ENCODE measurements around the gene BET1. TPM values are rescaled to one million over a fixed set of nuclear protein-coding genes. Genes with fewer than 3 reads are reported as not detected.

Gene BET1
- total RNA-seq, 1 donor from 2014 or later, result 22.3 TPM

- intact Hi-C loops (cut with micrococcal nuclease), result no loop called here
- Mint-ChIP-seq H3K4me1 (ENCODE audit: low read depth) (no peaks in the 10 kb centered on the region), H3K4me3 (ENCODE audit: low read depth) (no peak overlapping the region), H3K27ac (no peak overlapping the region), H3K27me3 (ENCODE audit: low read depth) (peaks cover 10% of the 10 kb centered on the region), H3K36me3 (ENCODE audit: low read depth) (no peaks in the 10 kb centered on the region), H3K9me3 (no peaks in the 10 kb centered on the region)
- DNase-seq (ENCODE audit: low spot score), result no peak
Measured at GRCh38 chr7:93944673-93945072, 59.5 kb downstream of the BET1 start.

- Mint-ChIP-seq H3K27ac (no peak overlapping the region), H3K4me1 (ENCODE audit: low read depth) (no peaks in the 10 kb centered on the region), H3K36me3 (ENCODE audit: low read depth) (no peaks in the 10 kb centered on the region), H3K9me3 (no peaks in the 10 kb centered on the region), H3K27me3 (ENCODE audit: low read depth) (peaks cover 10% of the 10 kb centered on the region), H3K4me3 (ENCODE audit: low read depth) (no peak overlapping the region)
- DNase-seq (ENCODE audit: low spot score), result no peak
- intact Hi-C loops (cut with micrococcal nuclease), result no loop called here
Measured at GRCh38 chr7:93943816-93944540, 60.2 kb downstream of the BET1 start.

Other genes starting within 250 kb of the BET1 start
- gene TFPI2, start 113.6 kb downstream of the BET1 start, total RNA-seq, result not detected in 2 replicates
- not detected in 2 replicates for gene GNGT1, start 97.8 kb downstream of the BET1 start, total RNA-seq
- not detected in 2 replicates for gene GNG11, start 82.6 kb downstream of the BET1 start, total RNA-seq